Fibroblast of mammary gland (primary cell): ENCODE data around the gene AQP12B.
"Not testable (repeated sequence)": the region's sequence is repeated elsewhere in the genome, so short reads cannot be mapped to it uniquely, and the experiment has no call there.

Source experiments
- DNase-seq: peaks from one replicate; pipeline ENCODE4 v3.0.0-alpha.2; 2010; ENCODE audit warnings: low read depth
- H3K4me3 ChIP-seq: 2 replicates; pipeline ENCODE4 v1.5.1; 2011; ENCODE audit warnings: low read depth, mild to moderate bottlenecking, low read length, moderate library complexity; ENCODE audit not compliant: control insufficient read depth
- TF ChIP-seq, protein P1 (sequence below): conservative IDR thresholded peaks from 2 replicates; pipeline ENCODE4 v1.5.1; 2011; ENCODE audit warnings: low read depth, low read length, inconsistent platforms; ENCODE audit not compliant: control insufficient read depth, insufficient read depth

Gene AQP12B

GRCh38 chr2:240705204-240705791 lies 22.6 kb upstream of the AQP12B start:
- no peak for DNase-seq
- no peak overlapping the region for H3K4me3 ChIP-seq
- TF ChIP-seq, protein P1, sequence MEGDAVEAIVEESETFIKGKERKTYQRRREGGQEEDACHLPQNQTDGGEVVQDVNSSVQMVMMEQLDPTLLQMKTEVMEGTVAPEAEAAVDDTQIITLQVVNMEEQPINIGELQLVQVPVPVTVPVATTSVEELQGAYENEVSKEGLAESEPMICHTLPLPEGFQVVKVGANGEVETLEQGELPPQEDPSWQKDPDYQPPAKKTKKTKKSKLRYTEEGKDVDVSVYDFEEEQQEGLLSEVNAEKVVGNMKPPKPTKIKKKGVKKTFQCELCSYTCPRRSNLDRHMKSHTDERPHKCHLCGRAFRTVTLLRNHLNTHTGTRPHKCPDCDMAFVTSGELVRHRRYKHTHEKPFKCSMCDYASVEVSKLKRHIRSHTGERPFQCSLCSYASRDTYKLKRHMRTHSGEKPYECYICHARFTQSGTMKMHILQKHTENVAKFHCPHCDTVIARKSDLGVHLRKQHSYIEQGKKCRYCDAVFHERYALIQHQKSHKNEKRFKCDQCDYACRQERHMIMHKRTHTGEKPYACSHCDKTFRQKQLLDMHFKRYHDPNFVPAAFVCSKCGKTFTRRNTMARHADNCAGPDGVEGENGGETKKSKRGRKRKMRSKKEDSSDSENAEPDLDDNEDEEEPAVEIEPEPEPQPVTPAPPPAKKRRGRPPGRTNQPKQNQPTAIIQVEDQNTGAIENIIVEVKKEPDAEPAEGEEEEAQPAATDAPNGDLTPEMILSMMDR, result no peak

- no peak overlapping the region for H3K4me3 ChIP-seq
- TF ChIP-seq, protein P1, result no peak
- no peak for DNase-seq
Measured at GRCh38 chr2:240704651-240705050, 22.0 kb upstream of the AQP12B start.

DNA sequence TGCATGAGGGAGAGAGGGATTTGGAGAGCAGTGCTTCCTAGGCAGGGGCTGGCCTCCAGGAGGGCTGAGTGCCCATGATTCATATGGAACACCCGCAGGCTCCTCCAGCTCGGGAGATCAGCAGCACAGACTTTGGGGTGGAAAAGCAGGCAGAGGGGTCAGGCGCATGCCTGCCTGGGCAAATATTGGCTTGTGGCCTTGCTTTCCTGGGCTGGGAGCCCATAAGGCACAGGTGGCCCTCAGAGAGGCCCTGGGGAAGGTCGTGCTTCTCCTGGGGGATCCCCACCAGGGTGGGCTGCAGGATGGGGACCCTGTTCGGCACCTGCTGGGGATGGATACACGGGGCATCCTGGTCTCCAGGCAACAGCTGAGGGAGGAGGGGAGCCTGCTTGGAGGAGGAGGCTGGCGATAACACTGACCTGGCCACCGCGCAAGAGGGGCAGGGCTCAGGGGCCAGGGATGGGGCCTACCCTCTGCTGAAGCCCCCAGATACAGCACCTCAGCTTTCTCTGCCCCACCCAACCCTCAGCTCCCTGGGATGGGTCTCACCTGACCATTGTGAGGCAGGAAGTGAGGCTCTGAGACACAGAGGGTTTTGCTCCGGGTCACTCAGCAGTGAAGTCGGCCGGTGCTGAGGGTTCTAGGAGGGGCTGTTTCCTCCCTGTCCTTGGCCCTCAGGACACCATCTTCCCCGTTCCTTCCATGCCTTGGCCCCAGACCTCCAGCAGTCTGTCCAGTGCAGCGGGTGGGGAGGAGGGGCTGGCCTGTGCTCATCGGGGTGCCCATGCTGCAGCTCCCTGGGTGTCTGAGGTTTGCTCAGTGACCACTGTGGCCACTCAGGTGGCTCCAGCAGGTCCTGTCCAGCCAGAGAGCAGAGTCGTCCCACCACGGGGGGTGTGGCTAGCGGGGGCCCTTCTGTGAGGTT lies 21.0 kb upstream of the AQP12B start:
- TF ChIP-seq, protein P1, result no peak
- no peak for DNase-seq
- no peak overlapping the region for H3K4me3 ChIP-seq

DNA sequence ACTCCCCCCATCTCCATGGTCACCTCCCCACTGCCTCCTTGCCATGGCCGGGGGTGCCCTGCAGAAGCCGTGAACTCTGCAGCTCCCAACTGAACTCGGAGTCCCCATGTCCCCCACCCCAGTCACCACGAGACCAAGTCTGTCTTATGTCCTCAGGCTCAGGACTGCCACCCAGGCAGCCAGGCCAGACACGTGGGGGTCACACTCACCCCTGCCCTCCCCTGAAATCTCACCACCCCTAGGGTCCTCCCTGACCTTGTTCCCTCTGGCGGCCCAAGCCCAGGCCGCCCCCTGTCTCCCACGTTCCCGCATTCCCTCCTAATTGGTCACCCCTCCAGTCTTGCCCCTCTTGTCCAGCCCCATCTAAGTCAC lies 19.9 kb upstream of the AQP12B start:
- H3K4me3 ChIP-seq, result no peak overlapping the region
- DNase-seq, result no peak
- TF ChIP-seq, protein P1, result no peak

- DNase-seq, result no peak
- no peak overlapping the region for H3K4me3 ChIP-seq
- TF ChIP-seq, protein P1, result no peak
Measured at GRCh38 chr2:240701736-240702639, 19.3 kb upstream of the AQP12B start.

DNA sequence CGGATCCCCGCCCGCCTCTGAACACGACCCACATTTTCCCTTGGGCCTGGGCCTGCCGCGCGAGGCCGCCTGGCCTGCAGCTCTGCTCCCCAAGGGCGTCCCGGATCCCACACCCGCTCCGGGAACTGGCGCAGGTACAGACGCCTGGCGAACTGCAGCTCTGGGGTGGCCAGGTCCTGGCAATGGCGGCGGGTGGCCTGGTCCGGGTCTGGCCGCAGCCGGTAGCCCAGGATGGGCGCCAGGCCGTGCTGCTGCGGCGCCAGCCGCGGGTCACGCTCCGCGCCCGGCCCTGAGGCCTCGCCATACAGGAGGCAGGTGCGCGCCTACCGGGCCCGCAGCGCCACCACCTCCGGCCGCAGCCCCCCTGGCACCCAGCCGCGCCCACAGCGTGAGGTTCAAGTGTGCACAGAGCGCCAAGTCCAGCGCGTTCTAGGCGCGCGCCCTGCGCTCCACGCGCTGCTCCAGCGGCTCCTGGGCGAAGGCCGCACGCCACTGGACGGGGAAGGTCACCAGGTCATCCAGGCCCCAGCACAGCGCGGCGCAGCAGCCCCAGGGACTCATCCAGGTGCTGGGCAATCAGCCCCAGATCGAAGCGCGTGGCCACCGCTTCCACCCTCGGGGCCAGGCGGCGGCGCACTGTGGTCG lies 18.5 kb upstream of the AQP12B start:
- H3K4me3 ChIP-seq, result no peak overlapping the region
- TF ChIP-seq, protein P1, result no peak
- DNase-seq, result no peak

- not testable (repeated sequence) for DNase-seq, H3K4me3 ChIP-seq
Measured at GRCh38 chr2:240700616-240701015, 17.9 kb upstream of the AQP12B start.

GRCh38 chr2:240699835-240700234 lies 17.1 kb upstream of the AQP12B start:
- not testable (repeated sequence) for DNase-seq

GRCh38 chr2:240698852-240699561 lies 16.3 kb upstream of the AQP12B start:
- not testable (repeated sequence) for DNase-seq, H3K4me3 ChIP-seq

More at GRCh38 chr2:240699835-240700234, 17.1 kb upstream of the AQP12B start:
- not testable (repeated sequence) for H3K4me3 ChIP-seq
